Esophagus muscularis mucosa (tissue), 4 donors: ENCODE results near the gene C13orf46. TPM values are rescaled to one million over a fixed set of nuclear protein-coding genes. Genes with fewer than 3 reads are reported as not detected.

Experiments
- DNase-seq: peaks from one replicate; pipeline ENCODE4 v3.0.0-alpha.2; 2017; ENCODE audit errors: extremely low spot score
- H3K27ac ChIP-seq, 4 donors: fragments of 200-600 bp; sonication (generic); replicated peaks in 1 of 4; 1 replicate in 3 of 4; 2 replicates in 1 of 4; pipeline ENCODE4 v1.5.1; 2016 to 2019; ENCODE audit warnings: mild to moderate bottlenecking in 1 of 4
- H3K27me3 ChIP-seq, 4 donors: fragments of 200-600 bp; sonication (generic); one replicate each; pipeline versions ENCODE4 v1.5.1 to v1.6.0; 2016 to 2019
- H3K36me3 ChIP-seq, 4 donors: fragments of 200-600 bp; sonication (generic); one replicate each; pipeline ENCODE4 v1.5.1; 2016 to 2019
- H3K4me1 ChIP-seq, 4 donors: fragments of 200-600 bp; sonication (generic); one replicate each; pipeline ENCODE4 v1.5.1; 2016 to 2019
- H3K4me3 ChIP-seq, 4 donors: fragments of 200-600 bp; sonication (generic); 1 replicate in 2 of 4; 2 replicates in 2 of 4; pipeline ENCODE4 v1.5.1; 2016 to 2019; ENCODE audit warnings: mild to moderate bottlenecking in 4 of 4, moderate library complexity in 1 of 4
- H3K9me3 ChIP-seq, 4 donors: fragments of 200-600 bp; sonication (generic); 1 replicate in 3 of 4; 2 replicates in 1 of 4; pipeline ENCODE4 v1.5.1; 2016 to 2019
- EP300 ChIP-seq: sonication (generic); formaldehyde crosslinking; IDR thresholded peaks from one replicate; pipeline ENCODE4 v1.6.1; 2017; ENCODE audit warnings: antibody characterized with exemption
- POLR2A ChIP-seq: fragments of 450-650 bp; IDR thresholded peaks from one replicate; pipeline ENCODE4 v1.6.1; 2017; ENCODE audit warnings: antibody characterized with exemption, moderate library complexity, mild to moderate bottlenecking, low read depth
- POLR2AphosphoS5 ChIP-seq, 2 donors: sonication (generic); formaldehyde crosslinking; IDR thresholded peaks; one replicate each; pipeline ENCODE4 v1.6.1; 2017; ENCODE audit warnings: antibody characterized with exemption in 2 of 2
- WGBS: methylation state at CpG from one replicate; pipeline ENCODE4 v1.1.5; 2018; 5-methylcytosine and 5-hydroxymethylcytosine counted together
- intact Hi-C: fragments of 100-400 bp; cut with DNase I; formaldehyde crosslinking; loops from one replicate; pipeline ENCODE4 v1.15.1; 2023
- total RNA-seq, 4 donors: library from RNA; depleted of rRNA; stranded (reverse); fragments of >200 nt; gene quantifications; one replicate each; pipeline versions ENCODE4 v1.1.0 to v1.2.1, GENCODE V29; 2016
- TF ChIP-seq, protein P1 (sequence below), 3 experiments: fragments of 200-600 bp in 2 of 3; fragments of 450-650 bp in 1 of 3; sonication (generic) in 2 of 3; IDR thresholded peaks; one replicate each; pipeline ENCODE4 v1.5.1; 2017 to 2019; ENCODE audit warnings: antibody characterized with exemption in 3 of 3, mild to moderate bottlenecking in 2 of 3, moderate library complexity in 1 of 3

The C13orf46 gene
- total RNA-seq, 4 donors from 2014 or later: 0.17 to 2.1 (median 0.89) TPM

- Histone ChIP-seq H3K4me3 (no peak overlapping the region), H3K27ac (no peak overlapping the region), H3K36me3 (no peaks in the 10 kb centered on the region), H3K27me3 (no peaks in the 10 kb centered on the region), H3K9me3 (peaks cover 0 to 6% (median 1%) of the 10 kb centered on the region in 4 donors), H3K4me1 (peaks cover 13 to 39% (median 32%) of the 10 kb centered on the region in 4 donors)
- no peak for TF ChIP-seq POLR2A
- TF ChIP-seq, protein P1, sequence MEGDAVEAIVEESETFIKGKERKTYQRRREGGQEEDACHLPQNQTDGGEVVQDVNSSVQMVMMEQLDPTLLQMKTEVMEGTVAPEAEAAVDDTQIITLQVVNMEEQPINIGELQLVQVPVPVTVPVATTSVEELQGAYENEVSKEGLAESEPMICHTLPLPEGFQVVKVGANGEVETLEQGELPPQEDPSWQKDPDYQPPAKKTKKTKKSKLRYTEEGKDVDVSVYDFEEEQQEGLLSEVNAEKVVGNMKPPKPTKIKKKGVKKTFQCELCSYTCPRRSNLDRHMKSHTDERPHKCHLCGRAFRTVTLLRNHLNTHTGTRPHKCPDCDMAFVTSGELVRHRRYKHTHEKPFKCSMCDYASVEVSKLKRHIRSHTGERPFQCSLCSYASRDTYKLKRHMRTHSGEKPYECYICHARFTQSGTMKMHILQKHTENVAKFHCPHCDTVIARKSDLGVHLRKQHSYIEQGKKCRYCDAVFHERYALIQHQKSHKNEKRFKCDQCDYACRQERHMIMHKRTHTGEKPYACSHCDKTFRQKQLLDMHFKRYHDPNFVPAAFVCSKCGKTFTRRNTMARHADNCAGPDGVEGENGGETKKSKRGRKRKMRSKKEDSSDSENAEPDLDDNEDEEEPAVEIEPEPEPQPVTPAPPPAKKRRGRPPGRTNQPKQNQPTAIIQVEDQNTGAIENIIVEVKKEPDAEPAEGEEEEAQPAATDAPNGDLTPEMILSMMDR (IDR thresholded peaks at IDR 0.05): no peak
- TF ChIP-seq POLR2AphosphoS5 (IDR thresholded peaks at IDR 0.05): no peak
- no peak for TF ChIP-seq EP300
- 87% methylated on average over 8 of the region's 8 CpGs for WGBS
- intact Hi-C loops: no loop called here
- no peak for DNase-seq
These were observed 50.4 kb downstream of the C13orf46 start for GRCh38 chr13:113923376-113924063.

DNA sequence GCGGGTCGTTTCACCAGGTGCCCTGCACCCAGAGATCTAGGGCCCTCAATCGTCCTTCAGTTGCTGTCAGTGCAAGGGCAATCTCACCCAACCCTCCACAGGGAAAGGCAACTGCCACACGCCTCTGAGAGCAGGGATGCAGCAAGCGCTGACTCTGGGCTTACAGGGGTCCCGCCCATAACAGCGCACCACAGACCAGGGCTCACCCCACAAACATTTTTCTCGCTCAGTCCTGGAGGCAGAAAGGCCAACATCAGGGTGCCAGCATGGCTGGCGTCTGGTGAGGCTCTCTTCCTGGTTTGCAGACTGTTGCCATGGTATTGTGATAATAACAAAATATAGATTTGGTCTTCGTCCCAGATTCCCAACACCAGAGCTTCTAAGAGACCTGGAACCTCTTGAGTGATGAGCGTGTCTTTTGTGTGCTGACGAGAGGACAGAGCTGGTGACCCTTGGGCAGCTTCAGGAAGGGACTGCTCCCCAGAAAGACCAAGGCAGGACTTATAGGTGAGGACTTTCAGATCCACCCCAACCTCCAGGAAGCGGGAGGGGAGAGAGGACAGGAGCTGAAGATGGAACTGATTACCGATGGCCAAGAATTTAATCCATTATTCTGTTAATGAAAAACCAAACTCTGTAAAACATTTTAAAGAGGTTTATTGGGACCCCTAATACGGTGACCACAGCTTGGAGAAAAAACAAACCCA, 51.3 kb downstream of the C13orf46 start:
- no peak for DNase-seq
- intact Hi-C loops: no loop called here
- no peak overlapping the region for H3K4me3 ChIP-seq
- H3K9me3 ChIP-seq: peaks cover 0 to 6% (median 1%) of the 10 kb centered on the region in 4 donors
- H3K27me3 ChIP-seq: no peaks in the 10 kb centered on the region
- H3K27ac ChIP-seq: no peak overlapping the region
- H3K36me3 ChIP-seq: no peaks in the 10 kb centered on the region
- 75% methylated on average over 14 of the region's 15 CpGs for WGBS
- no peak for TF ChIP-seq POLR2AphosphoS5 (IDR thresholded peaks at IDR 0.05)
- no peak for TF ChIP-seq POLR2A
- TF ChIP-seq, protein P1 (IDR thresholded peaks at IDR 0.05): no peak
- TF ChIP-seq EP300: no peak
- H3K4me1 ChIP-seq: peaks cover 7 to 35% (median 25%) of the 10 kb centered on the region in 4 donors

DNA sequence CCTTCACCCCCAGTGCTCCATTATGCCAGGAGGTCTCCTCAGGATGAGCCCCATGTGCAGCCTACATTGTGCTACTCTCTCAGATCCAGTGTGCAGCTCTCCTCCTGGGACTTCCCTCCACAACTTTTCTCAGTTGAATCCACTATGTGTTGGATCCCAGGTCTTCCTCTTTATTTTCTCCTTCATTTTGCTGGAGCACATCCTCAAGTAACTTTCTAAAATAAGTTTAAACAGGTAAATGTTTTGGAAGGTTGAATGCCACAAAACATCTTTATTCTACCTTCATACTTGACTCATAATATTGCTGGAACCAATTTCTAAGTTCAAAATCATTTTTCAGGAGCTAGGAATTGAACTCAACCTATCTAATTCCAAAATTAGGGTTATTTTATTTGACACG, 52.1 kb downstream of the C13orf46 start:
- no peak for DNase-seq
- WGBS: 92% methylated on average over 1 of the region's 1 CpG
- H3K36me3 ChIP-seq: no peaks in the 10 kb centered on the region
- no peak overlapping the region for H3K27ac ChIP-seq
- peaks cover 1 to 27% (median 17%) of the 10 kb centered on the region in 4 donors for H3K4me1 ChIP-seq
- H3K27me3 ChIP-seq: no peaks in the 10 kb centered on the region
- H3K9me3 ChIP-seq: peaks cover 0 to 6% (median 1%) of the 10 kb centered on the region in 4 donors
- H3K4me3 ChIP-seq: no peak overlapping the region
- TF ChIP-seq POLR2AphosphoS5 (IDR thresholded peaks at IDR 0.05) (no peak), EP300 (no peak), POLR2A (no peak)
- TF ChIP-seq, protein P1 (IDR thresholded peaks at IDR 0.05): no peak
- intact Hi-C loops: no loop called here

DNA sequence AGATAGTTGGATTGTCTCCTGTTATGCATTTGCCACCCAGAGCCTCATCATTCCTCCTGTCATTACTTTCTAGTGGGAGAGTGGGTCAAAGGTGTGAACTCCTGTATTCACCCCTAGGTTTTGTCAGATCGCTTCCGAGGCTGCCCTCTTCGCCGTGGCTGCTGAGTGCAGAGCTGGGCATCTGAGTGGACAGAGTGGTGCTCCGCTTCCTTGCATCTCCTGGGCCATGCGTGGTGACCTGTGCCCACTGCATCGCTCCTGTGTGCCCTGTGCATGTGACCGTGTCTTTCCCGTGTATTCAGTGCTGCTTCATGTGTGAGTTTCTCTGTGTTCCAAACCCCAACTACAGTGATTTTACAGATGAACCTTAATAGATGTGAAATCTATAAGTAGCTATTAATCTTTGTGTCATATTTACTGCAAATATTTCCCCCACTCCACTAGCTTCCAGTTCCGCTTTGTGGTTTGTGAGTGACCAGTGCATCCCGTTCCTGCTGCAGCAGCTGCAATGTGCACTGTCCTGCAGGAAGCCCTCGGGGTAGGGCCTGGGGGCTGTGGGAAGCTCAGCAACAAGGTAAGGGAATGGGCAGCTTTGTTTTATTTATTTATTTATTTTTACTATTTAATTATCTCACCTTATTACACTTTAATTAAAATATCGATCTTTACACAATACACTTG, 53.1 kb downstream of the C13orf46 start:
- Histone ChIP-seq H3K9me3 (peaks cover 0 to 6% (median 1%) of the 10 kb centered on the region in 4 donors), H3K27ac (no peak overlapping the region), H3K4me1 (peaks cover 0 to 28% (median 16%) of the 10 kb centered on the region in 4 donors), H3K36me3 (no peaks in the 10 kb centered on the region), H3K27me3 (no peaks in the 10 kb centered on the region), H3K4me3 (no peak overlapping the region)
- intact Hi-C loops: no loop called here
- no peak for DNase-seq
- WGBS: 87% methylated on average over 11 of the region's 13 CpGs
- TF ChIP-seq POLR2A (no peak), POLR2AphosphoS5 (IDR thresholded peaks at IDR 0.05) (no peak), EP300 (no peak)
- TF ChIP-seq, protein P1 (IDR thresholded peaks at IDR 0.05): no peak
